ENCODE measurements around the gene LYSMD2. TPM values are rescaled to one million over a fixed set of nuclear protein-coding genes. Genes with fewer than 3 reads are reported as not detected.

LYSMD2 gene
- polyA plus RNA-seq, 2 of the 4 experiments (the other 2 are of a cell fraction) = 18.3 to 29.2 TPM

DNA sequence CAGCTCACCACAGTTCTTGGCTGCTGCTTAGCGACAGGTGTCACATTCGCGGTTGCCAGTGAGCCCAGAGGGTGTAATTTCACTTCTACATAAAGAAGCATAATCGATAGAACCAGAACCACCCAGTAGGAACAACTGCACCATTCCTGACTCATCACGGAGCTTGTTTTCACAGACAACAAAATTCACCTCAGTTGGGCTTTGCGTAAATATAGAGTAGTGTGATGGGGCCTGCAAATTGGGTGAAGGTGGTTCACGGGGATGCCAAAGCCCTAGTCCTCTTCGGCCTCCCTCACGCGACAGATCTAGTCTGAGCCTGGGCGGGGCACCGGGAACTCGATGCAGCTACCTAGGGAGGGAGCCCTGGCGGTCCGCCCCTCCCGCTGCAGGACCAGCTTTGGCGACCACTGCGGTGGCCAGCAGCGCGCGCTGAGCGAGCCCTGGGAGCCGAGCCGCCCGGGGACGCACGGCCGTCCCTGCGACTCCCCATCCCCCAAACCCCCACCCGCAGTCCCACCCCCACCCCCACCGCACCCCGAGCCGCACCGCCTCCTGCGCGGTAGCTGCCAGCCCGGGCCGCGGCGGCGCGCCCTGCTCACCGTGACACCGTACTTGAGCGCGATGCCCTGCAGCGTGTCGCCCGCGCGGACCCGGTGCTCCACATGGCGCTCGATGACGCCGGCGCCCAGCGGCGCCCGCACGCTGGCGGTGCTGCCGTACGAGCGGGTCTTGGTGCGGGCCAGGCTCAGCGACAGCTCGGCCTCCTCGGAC, 519 bp downstream of the LYSMD2 start:
- Histone ChIP-seq H3K4me3 (peak overlapping the region; percentile 68), H3K4me2 (peak overlapping the region; percentile 95), H3K9me3 (no peaks in the 10 kb centered on the region), H3K27ac (peak overlapping the region; percentile 86 to 91), H3K4me1 (peaks cover 16% of the 10 kb centered on the region)
- 11% methylated on average over 21 of the region's 69 CpGs for WGBS (ENCODE audit: missing lambda C conversion rate)
- DNase-seq (ENCODE audit: low read depth in 1 of 2, low spot score in 1 of 2) (peak; percentile 50 to 60), FAIRE-seq (no peak), ATAC-seq (peak; percentile 80 to 85)
- ChIA-PET POLR2A (interaction anchor here (0.5 to 2.2 kb wide), 7 partner anchors 10 to 1586 kb away, joined by 3 to 17 read pairs (median 6); partner anchors contain the start of gene LEO1), CTCF (interaction anchor here (0.8 to 9.8 kb wide), 15 partner anchors 10 to 87 kb away, joined by 3 to 73 read pairs (median 4); no protein-coding TSS in a partner anchor)
- TF ChIP-seq CEBPB (IDR thresholded peaks at IDR 0.05) (no peak), JUNB (IDR thresholded peaks at IDR 0.05) (no peak), GATA3 (IDR thresholded peaks at IDR 0.05; ENCODE audit: borderline replicate concordance) (no peak), RARB (CRISPR knock-in tag; IDR thresholded peaks at IDR 0.05) (no peak), RNF2 (IDR thresholded peaks at IDR 0.05; ENCODE audit: borderline replicate concordance, low read depth) (no peak), ZSCAN20 (CRISPR knock-in tag; IDR thresholded peaks at IDR 0.05) (no peak), MAFK (IDR thresholded peaks at IDR 0.05; ENCODE audit: partially characterized antibody) (no peak), NFE2L2 (conservative IDR thresholded peaks at IDR 0.05; ENCODE audit: low read length) (no peak), ESRRA (IDR thresholded peaks at IDR 0.05; ENCODE audit: borderline replicate concordance, low read length) (no peak), MYC (IDR thresholded peaks at IDR 0.05; ENCODE audit: borderline replicate concordance, low read length) (no peak; the same call in 1 of the 2 replicates), POLR2A (IDR thresholded peaks at IDR 0.05; ENCODE audit: low read length) (no peak; the same call in 1 of the 2 replicates), JUN (IDR thresholded peaks at IDR 0.05) (peak; percentile 34 to 74; a peak in 2 of 5 replicates), HOXB5 (CRISPR knock-in tag; IDR thresholded peaks at IDR 0.05) (0 out of 2 replicates have a peak, but pooled peaks have one; percentile 30), RFX5 (IDR thresholded peaks at IDR 0.05) (no peak), HEYL (CRISPR knock-in tag; IDR thresholded peaks at IDR 0.05) (no peak), CHD2 (IDR thresholded peaks at IDR 0.05; ENCODE audit: low read length, partially characterized antibody) (no peak), EHMT2 (IDR thresholded peaks at IDR 0.05; ENCODE audit: low read depth) (no peak), CBX2 (IDR thresholded peaks at IDR 0.05; ENCODE audit: borderline replicate concordance, low read depth) (no peak), POLR2AphosphoS2 (conservative IDR thresholded peaks at IDR 0.05; ENCODE audit: low read length) (no peak), BHLHE40 (IDR thresholded peaks at IDR 0.05; ENCODE audit: low read depth, low read length) (no peak)
- TF ChIP-seq, protein P1, sequence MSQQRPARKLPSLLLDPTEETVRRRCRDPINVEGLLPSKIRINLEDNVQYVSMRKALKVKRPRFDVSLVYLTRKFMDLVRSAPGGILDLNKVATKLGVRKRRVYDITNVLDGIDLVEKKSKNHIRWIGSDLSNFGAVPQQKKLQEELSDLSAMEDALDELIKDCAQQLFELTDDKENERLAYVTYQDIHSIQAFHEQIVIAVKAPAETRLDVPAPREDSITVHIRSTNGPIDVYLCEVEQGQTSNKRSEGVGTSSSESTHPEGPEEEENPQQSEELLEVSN (IDR thresholded peaks at IDR 0.05; ENCODE audit: borderline replicate concordance, low read depth) = peak; percentile 71
- TF ChIP-seq, protein P2, sequence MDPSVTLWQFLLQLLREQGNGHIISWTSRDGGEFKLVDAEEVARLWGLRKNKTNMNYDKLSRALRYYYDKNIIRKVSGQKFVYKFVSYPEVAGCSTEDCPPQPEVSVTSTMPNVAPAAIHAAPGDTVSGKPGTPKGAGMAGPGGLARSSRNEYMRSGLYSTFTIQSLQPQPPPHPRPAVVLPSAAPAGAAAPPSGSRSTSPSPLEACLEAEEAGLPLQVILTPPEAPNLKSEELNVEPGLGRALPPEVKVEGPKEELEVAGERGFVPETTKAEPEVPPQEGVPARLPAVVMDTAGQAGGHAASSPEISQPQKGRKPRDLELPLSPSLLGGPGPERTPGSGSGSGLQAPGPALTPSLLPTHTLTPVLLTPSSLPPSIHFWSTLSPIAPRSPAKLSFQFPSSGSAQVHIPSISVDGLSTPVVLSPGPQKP (IDR thresholded peaks at IDR 0.05; ENCODE audit: low read depth, low read length) = no peak
- TF ChIP-seq, protein P3, sequence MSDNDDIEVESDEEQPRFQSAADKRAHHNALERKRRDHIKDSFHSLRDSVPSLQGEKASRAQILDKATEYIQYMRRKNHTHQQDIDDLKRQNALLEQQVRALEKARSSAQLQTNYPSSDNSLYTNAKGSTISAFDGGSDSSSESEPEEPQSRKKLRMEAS (IDR thresholded peaks at IDR 0.05) = peak; percentile 86

DNA sequence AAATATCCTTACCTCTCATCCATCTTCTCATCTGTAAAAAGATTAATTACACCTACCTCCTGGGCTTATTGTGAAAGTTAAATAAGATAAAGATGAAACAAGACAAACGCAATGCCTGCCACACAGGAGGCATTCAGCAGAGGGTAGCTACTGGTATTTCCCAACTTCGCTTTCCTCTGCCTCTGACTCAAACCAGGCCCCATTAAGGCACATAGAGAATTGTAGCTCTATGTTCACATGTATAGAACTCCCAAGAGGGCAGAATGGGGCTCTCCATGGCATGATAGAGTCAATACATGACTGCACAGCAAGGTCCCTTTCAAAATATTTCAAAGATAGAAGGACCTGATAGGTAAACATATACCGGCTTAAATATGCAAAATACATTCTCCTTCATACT, 1.4 kb downstream of the LYSMD2 start:
- Histone ChIP-seq H3K4me1 (peaks cover 16% of the 10 kb centered on the region), H3K4me2 (peak overlapping the region; percentile 95), H3K27ac (no peak overlapping the region; a peak in 1 of 6 replicates), H3K4me3 (peak overlapping the region; percentile 68; the same call in 2 of the 3 replicates), H3K9me3 (no peaks in the 10 kb centered on the region)
- FAIRE-seq (no peak), DNase-seq (ENCODE audit: low read depth in 1 of 2, low spot score in 1 of 2) (no peak), ATAC-seq (no peak)
- ChIA-PET POLR2A (interaction anchor here (1.7 kb wide), 1 partner anchor 235 kb away, joined by 6 read pairs; the partner anchor contains the start of gene LEO1), CTCF (interaction anchor here (0.8 to 9.8 kb wide), 14 partner anchors 9 to 104 kb away, joined by 3 to 73 read pairs (median 4); no protein-coding TSS in a partner anchor)
- TF ChIP-seq RNF2 (IDR thresholded peaks at IDR 0.05; ENCODE audit: borderline replicate concordance, low read depth) = no peak
- TF ChIP-seq NR3C1 (IDR thresholded peaks at IDR 0.05) = no peak
- TF ChIP-seq, protein P4, sequence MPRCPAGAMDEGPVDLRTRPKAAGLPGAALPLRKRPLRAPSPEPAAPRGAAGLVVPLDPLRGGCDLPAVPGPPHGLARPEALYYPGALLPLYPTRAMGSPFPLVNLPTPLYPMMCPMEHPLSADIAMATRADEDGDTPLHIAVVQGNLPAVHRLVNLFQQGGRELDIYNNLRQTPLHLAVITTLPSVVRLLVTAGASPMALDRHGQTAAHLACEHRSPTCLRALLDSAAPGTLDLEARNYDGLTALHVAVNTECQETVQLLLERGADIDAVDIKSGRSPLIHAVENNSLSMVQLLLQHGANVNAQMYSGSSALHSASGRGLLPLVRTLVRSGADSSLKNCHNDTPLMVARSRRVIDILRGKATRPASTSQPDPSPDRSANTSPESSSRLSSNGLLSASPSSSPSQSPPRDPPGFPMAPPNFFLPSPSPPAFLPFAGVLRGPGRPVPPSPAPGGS (IDR thresholded peaks at IDR 0.05) = no peak
- TF ChIP-seq KDM5A (IDR thresholded peaks at IDR 0.05) = no peak
- no peak for TF ChIP-seq CHD2 (IDR thresholded peaks at IDR 0.05; ENCODE audit: low read length, partially characterized antibody)
- 82% methylated on average over 3 of the region's 3 CpGs for WGBS (ENCODE audit: missing lambda C conversion rate)
